Measurements from ENCODE around the gene CEP83.

Gene CEP83

DNA sequence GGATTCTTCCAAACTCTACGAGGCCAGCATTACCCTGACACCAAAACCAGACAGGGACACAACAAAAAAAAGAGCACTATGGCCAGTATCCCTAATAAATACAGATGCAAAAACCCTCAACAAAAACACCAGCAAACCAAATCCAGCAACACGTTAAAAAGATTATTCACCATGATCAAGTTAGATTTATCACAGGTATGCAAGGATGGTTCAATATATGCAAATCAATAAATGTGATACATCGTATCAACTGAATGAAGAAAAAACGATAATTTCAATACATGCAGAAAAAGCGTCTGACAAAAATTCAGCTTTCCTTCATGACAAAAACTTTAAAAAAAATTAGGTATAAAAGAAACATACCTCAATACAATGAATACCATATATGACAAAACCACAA is 99.9 kb downstream of the CEP83 start:
- H4K20me1 ChIP-seq (ENCODE audit: low read depth, low read length) = no peaks in the 10 kb centered on the region
- H3F3A ChIP-seq (ENCODE audit: insufficient read depth) = no peaks in the 10 kb centered on the region
- H3K4me2 ChIP-seq (ENCODE audit: low read depth, low read length, poor library complexity, severe bottlenecking) = no peak overlapping the region
- no peak for TF ChIP-seq EZH2phosphoT487 (conservative IDR thresholded peaks at IDR 0.05; ENCODE audit: low read length)
- TF ChIP-seq, protein P1, sequence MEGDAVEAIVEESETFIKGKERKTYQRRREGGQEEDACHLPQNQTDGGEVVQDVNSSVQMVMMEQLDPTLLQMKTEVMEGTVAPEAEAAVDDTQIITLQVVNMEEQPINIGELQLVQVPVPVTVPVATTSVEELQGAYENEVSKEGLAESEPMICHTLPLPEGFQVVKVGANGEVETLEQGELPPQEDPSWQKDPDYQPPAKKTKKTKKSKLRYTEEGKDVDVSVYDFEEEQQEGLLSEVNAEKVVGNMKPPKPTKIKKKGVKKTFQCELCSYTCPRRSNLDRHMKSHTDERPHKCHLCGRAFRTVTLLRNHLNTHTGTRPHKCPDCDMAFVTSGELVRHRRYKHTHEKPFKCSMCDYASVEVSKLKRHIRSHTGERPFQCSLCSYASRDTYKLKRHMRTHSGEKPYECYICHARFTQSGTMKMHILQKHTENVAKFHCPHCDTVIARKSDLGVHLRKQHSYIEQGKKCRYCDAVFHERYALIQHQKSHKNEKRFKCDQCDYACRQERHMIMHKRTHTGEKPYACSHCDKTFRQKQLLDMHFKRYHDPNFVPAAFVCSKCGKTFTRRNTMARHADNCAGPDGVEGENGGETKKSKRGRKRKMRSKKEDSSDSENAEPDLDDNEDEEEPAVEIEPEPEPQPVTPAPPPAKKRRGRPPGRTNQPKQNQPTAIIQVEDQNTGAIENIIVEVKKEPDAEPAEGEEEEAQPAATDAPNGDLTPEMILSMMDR (IDR thresholded peaks at IDR 0.05; ENCODE audit: insufficient read depth, low read length, poor library complexity, severe bottlenecking) = no peak
- H3K36me3 ChIP-seq (ENCODE audit: low read length) = peaks cover 9% of the 10 kb centered on the region; the same call in 1 of the 2 replicates
- no peak overlapping the region for H2AFZ ChIP-seq (ENCODE audit: low read depth, low read length, severe bottlenecking)
- no peaks in the 10 kb centered on the region for H3K9me2 ChIP-seq (replicated peaks; ENCODE audit: insufficient read depth, low read length)
- H3K9ac ChIP-seq (ENCODE audit: low read length) = no peak overlapping the region
- no peaks in the 10 kb centered on the region for H3K79me2 ChIP-seq (ENCODE audit: insufficient read depth, low read length)
- H3K27ac ChIP-seq (ENCODE audit: low read depth, low read length) = no peak overlapping the region
- no peak overlapping the region for H3K4me3 ChIP-seq (ENCODE audit: insufficient read depth, low read length, poor library complexity, severe bottlenecking)
- no peaks in the 10 kb centered on the region for H3K27me3 ChIP-seq (ENCODE audit: low read length)
- H3K9me3 ChIP-seq (ENCODE audit: insufficient read depth, low read length) = 0 out of 2 replicates have a peak, but pooled peaks cover 7% of the 10 kb centered on the region

DNA sequence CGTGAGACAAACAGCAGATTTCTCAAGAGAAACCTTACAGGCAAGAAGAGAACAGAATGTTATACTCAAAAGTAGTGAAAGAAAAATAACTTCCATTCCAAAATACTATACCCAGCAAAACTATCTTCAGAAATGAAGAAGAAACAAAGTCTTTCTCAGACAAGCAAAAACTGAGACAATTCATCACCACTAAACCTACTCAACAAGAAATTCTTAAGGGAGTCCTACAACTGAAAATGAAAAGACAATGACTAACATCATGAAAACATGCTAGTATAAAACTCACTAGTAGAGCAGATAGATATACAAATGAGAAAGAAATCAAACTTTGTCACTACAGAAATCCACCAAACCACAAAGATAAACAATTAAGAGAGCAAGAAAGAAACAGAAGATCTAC is 106.5 kb downstream of the CEP83 start:
- no peak overlapping the region for H2AFZ ChIP-seq (ENCODE audit: low read depth, low read length, severe bottlenecking)
- no peak overlapping the region for H3K4me2 ChIP-seq (ENCODE audit: low read depth, low read length, poor library complexity, severe bottlenecking)
- no peak for TF ChIP-seq EZH2phosphoT487 (conservative IDR thresholded peaks at IDR 0.05; ENCODE audit: low read length)
- TF ChIP-seq, protein P1 (IDR thresholded peaks at IDR 0.05; ENCODE audit: insufficient read depth, low read length, poor library complexity, severe bottlenecking) = no peak
- no peaks in the 10 kb centered on the region for H3K79me2 ChIP-seq (ENCODE audit: insufficient read depth, low read length)
- H3K36me3 ChIP-seq (ENCODE audit: low read length) = peaks cover 32% of the 10 kb centered on the region
- H3K27me3 ChIP-seq (ENCODE audit: low read length) = no peaks in the 10 kb centered on the region
- no peak overlapping the region for H3K4me3 ChIP-seq (ENCODE audit: insufficient read depth, low read length, poor library complexity, severe bottlenecking)
- H3F3A ChIP-seq (ENCODE audit: insufficient read depth) = no peaks in the 10 kb centered on the region
- H3K9me3 ChIP-seq (ENCODE audit: insufficient read depth, low read length) = peaks cover 35% of the 10 kb centered on the region; the same call in 1 of the 2 replicates
- no peaks in the 10 kb centered on the region for H3K9me2 ChIP-seq (replicated peaks; ENCODE audit: insufficient read depth, low read length)
- H3K9ac ChIP-seq (ENCODE audit: low read length) = no peak overlapping the region
- H3K27ac ChIP-seq (ENCODE audit: low read depth, low read length) = no peak overlapping the region
- no peaks in the 10 kb centered on the region for H4K20me1 ChIP-seq (ENCODE audit: low read depth, low read length)

- Histone ChIP-seq H3K9me2 (replicated peaks; ENCODE audit: insufficient read depth, low read length) (no peaks in the 10 kb centered on the region), H3F3A (ENCODE audit: insufficient read depth) (0 out of 2 replicates have a peak, but pooled peaks cover 2% of the 10 kb centered on the region), H3K9ac (ENCODE audit: low read length) (no peak overlapping the region), H3K27ac (ENCODE audit: low read depth, low read length) (no peak overlapping the region), H2AFZ (ENCODE audit: low read depth, low read length, severe bottlenecking) (no peak overlapping the region), H3K4me2 (ENCODE audit: low read depth, low read length, poor library complexity, severe bottlenecking) (no peak overlapping the region), H3K27me3 (ENCODE audit: low read length) (no peaks in the 10 kb centered on the region), H3K79me2 (ENCODE audit: insufficient read depth, low read length) (no peaks in the 10 kb centered on the region), H4K20me1 (ENCODE audit: low read depth, low read length) (no peaks in the 10 kb centered on the region), H3K4me3 (ENCODE audit: insufficient read depth, low read length, poor library complexity, severe bottlenecking) (no peak overlapping the region), H3K36me3 (ENCODE audit: low read length) (no peaks in the 10 kb centered on the region), H3K9me3 (ENCODE audit: insufficient read depth, low read length) (no peaks in the 10 kb centered on the region)
- no peak for TF ChIP-seq EZH2phosphoT487 (conservative IDR thresholded peaks at IDR 0.05; ENCODE audit: low read length)
- TF ChIP-seq, protein P1 (IDR thresholded peaks at IDR 0.05; ENCODE audit: insufficient read depth, low read length, poor library complexity, severe bottlenecking) = no peak
Observed at GRCh38 chr12:94340573-94340972, 119.1 kb downstream of the CEP83 start.
